Neural cell (in vitro differentiated cells): ENCODE data around the gene CDH4.

ENCODE experiments used
- EP300 ChIP-seq: fragments of 450-650 bp; conservative IDR thresholded peaks from 2 replicates; pipeline ENCODE4 v1.6.1; 2014; ENCODE audit warnings: antibody characterized with exemption, mild to moderate bottlenecking, moderate library complexity; ENCODE audit not compliant: poor library complexity, severe bottlenecking
- TF ChIP-seq, protein P1 (sequence below): fragments of 450-650 bp; IDR thresholded peaks from 2 replicates; pipeline ENCODE4 v1.5.1; 2014; ENCODE audit warnings: antibody characterized with exemption, mild to moderate bottlenecking, moderate library complexity; ENCODE audit not compliant: poor library complexity, severe bottlenecking

- TF ChIP-seq EP300: no peak
- TF ChIP-seq, protein P1, sequence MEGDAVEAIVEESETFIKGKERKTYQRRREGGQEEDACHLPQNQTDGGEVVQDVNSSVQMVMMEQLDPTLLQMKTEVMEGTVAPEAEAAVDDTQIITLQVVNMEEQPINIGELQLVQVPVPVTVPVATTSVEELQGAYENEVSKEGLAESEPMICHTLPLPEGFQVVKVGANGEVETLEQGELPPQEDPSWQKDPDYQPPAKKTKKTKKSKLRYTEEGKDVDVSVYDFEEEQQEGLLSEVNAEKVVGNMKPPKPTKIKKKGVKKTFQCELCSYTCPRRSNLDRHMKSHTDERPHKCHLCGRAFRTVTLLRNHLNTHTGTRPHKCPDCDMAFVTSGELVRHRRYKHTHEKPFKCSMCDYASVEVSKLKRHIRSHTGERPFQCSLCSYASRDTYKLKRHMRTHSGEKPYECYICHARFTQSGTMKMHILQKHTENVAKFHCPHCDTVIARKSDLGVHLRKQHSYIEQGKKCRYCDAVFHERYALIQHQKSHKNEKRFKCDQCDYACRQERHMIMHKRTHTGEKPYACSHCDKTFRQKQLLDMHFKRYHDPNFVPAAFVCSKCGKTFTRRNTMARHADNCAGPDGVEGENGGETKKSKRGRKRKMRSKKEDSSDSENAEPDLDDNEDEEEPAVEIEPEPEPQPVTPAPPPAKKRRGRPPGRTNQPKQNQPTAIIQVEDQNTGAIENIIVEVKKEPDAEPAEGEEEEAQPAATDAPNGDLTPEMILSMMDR: no peak
These were observed 439.9 kb downstream of the CDH4 start for GRCh38 chr20:61691978-61692377.
